Activated T-helper 2 cell treated with anti-CD3 and anti-CD28 coated beads, Interferon-gamma antibody, Interleukin-2, Interleukin-4, amounts not matched to agents 10 μg/mL and 5 μg/mL and 100 μg/mL, durations not matched to agents 14 hours and 24 hours and 36 hours (primary cell): ENCODE data around the gene LYL1. TPM values are rescaled to one million over a fixed set of nuclear protein-coding genes. Genes with fewer than 3 reads are reported as not detected.

ENCODE experiments used
- DNase-seq: peaks from one replicate; pipeline ENCODE4 v3.0.0; 2021; ENCODE audit warnings: low spot score
- H3K27ac Mint-ChIP-seq: one replicate; pipeline ENCODE4 v1.8.0; 2021; ENCODE audit warnings: mixed read lengths
- H3K27me3 Mint-ChIP-seq: one replicate; pipeline ENCODE4 v1.8.0; 2021; ENCODE audit warnings: low read depth, mixed read lengths
- H3K36me3 Mint-ChIP-seq: one replicate; pipeline ENCODE4 v1.8.0; 2021; ENCODE audit warnings: low read depth, mixed read lengths
- H3K4me1 Mint-ChIP-seq: one replicate; pipeline ENCODE4 v1.8.0; 2021; ENCODE audit warnings: low read depth, mixed read lengths
- H3K4me3 Mint-ChIP-seq: one replicate; pipeline ENCODE4 v1.8.0; 2021; ENCODE audit warnings: low read depth, mild to moderate bottlenecking, moderate library complexity, mixed read lengths
- H3K9me3 Mint-ChIP-seq: one replicate; pipeline ENCODE4 v1.8.0; 2021; ENCODE audit warnings: mixed read lengths
- intact Hi-C: fragments of 100-400 bp; cut with micrococcal nuclease; formaldehyde crosslinking; loops from one replicate; pipeline ENCODE4 v1.15.1; 2023
- total RNA-seq: library from RNA; stranded (reverse); gene quantifications from 2 replicates; pipeline ENCODE4 v1.2.3, GENCODE V29; 2022

Gene LYL1
- total RNA-seq, 1 donor from 2014 or later: 5.6 TPM

DNA sequence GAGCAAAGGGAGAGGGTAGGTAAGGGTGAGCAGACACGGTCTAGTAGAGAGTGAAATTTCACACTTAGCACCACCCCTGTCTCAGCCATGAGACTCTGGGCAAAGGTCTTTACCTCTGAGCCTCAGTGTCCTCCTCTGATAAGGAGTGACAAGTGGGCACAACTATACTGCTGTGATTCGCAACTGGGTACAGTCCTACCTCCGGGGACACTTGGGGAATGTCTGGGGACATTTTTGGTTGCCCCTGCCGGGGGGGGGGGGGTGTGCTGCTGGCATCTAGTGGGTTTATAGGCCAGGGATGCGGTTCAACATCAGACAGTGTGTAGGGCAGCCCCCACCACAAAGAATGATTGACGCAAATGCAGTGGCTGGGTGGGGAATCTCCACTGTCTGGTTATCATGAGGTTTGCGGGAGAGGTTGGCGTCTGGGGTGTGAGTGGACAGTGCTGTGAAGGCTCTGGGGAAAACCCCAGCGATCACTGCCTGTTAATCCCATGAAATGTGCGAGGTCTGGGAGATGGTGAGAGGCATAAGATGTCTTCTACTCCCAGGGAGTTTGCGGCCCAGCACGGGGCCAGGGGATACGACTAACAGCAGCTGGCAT lies 19.7 kb upstream of the LYL1 start:
- Mint-ChIP-seq H3K9me3 (no peaks in the 10 kb centered on the region), H3K36me3 (peaks cover 34% of the 10 kb centered on the region), H3K27ac (no peak overlapping the region), H3K4me1 (peaks cover 33% of the 10 kb centered on the region), H3K4me3 (no peak overlapping the region), H3K27me3 (no peaks in the 10 kb centered on the region)
- intact Hi-C loops: no loop called here
- no peak for DNase-seq

DNA sequence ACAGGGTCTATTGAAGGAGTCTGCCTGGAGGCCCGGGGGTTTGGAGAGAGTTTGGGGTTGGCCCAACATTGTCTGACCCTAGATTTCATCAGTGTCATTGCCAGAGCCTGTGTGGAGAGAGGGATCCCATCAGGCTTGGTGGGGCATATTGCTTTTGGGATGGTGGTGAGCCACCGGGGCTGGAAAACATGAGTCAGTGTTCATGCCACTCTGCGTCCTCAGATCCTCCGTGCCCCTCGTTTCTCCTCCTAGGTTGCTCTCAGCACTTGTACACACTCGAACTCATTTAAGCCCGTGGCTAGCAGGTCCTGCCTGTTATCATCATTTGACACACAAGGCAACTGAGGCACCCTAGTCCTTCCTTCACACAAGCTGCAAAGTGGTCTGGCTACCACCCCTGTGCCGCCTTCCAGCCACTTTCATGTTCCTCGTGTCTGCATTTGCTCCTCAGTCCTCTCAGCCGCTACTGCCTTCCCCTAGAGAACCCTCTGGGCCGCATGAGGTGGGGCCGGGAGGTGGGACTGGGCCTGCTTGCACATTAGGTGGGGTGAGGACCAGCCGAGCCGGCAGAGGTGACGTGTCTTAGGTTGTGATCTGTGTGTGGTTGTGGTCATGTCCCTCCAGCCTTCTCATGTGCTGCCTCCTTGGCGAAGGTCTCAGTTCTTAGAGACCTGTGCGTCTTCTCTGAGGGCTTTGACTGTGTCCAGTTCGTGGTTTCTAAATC lies 19.1 kb upstream of the LYL1 start:
- H3K36me3 Mint-ChIP-seq: peaks cover 34% of the 10 kb centered on the region
- DNase-seq: no peak
- no peak overlapping the region for H3K27ac Mint-ChIP-seq
- no peaks in the 10 kb centered on the region for H3K27me3 Mint-ChIP-seq
- intact Hi-C loops: no loop called here
- H3K4me3 Mint-ChIP-seq: no peak overlapping the region
- no peaks in the 10 kb centered on the region for H3K9me3 Mint-ChIP-seq
- peaks cover 33% of the 10 kb centered on the region for H3K4me1 Mint-ChIP-seq

DNA sequence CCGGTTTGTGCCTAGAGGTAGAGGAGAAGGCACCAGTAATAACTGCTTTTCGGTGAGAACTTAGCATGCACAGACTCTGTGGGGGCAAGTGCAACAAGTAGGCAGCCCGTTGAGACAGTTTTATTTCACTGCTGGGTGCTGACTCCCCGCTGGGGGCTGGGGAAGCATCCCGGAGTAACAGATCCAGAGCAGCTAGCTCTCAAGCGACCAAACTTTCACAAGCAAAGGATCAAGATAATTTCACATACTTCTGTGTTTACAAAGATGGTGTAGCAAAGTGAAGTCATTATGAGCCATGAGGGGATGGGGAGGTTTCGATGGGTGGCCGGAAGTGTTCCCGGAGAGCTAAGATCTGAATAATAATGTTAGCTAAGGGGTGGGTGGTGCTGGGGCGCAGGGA lies 18.2 kb upstream of the LYL1 start:
- no peak for DNase-seq
- Mint-ChIP-seq H3K9me3 (no peaks in the 10 kb centered on the region), H3K27me3 (no peaks in the 10 kb centered on the region), H3K4me3 (peak overlapping the region; percentile 37), H3K36me3 (peaks cover 34% of the 10 kb centered on the region), H3K27ac (no peak overlapping the region), H3K4me1 (peaks cover 33% of the 10 kb centered on the region)
- intact Hi-C loops: no loop called here

DNA sequence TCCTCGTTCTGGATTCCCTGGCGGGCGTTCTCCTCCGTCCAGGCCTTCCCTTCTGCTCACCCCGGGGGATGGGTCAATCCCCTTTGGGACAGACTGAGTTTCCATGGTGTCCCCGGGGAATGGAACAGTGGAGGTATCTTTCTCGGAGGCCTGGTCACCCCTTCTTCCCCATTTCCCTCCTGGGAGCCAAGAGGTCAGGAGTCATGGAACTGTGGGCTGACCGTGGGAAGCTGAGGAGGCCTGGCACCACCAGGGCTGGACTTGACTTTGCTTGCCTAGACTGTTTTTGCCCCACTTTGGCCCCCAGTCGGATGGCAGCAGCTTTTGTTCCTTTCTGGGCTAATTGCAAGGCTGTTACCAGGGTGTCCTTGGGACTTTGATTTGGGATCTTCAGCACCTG lies 17.4 kb upstream of the LYL1 start:
- intact Hi-C loops: no loop called here
- Mint-ChIP-seq H3K4me1 (peaks cover 37% of the 10 kb centered on the region), H3K9me3 (no peaks in the 10 kb centered on the region), H3K27ac (peak overlapping the region; percentile 60), H3K36me3 (peaks cover 40% of the 10 kb centered on the region), H3K27me3 (no peaks in the 10 kb centered on the region), H3K4me3 (peak overlapping the region; percentile 86)
- no peak for DNase-seq

DNA sequence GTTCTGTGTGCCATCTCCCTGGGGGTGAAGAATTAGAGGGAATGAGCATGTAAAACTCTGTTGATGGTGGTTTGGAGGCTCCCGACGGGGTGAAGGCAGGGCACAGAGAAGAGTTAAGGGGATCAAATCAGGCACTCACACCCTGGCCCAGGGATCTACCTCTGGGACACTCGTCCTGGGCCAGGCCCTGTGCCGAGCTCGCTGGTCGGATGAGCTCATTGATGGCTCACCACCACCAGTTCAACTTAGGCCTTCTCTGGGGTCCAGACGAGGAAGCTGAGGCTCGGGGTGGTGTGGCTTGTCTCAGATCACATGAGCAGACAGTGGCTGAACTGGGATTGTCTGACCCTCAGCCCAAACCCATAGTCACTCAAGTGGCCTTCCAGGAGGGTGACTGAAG lies 17.0 kb upstream of the LYL1 start:
- H3K9me3 Mint-ChIP-seq: no peaks in the 10 kb centered on the region
- peaks cover 41% of the 10 kb centered on the region for H3K36me3 Mint-ChIP-seq
- intact Hi-C loops: no loop called here
- H3K27me3 Mint-ChIP-seq: no peaks in the 10 kb centered on the region
- DNase-seq: no peak
- peak overlapping the region; percentile 86 for H3K4me3 Mint-ChIP-seq
- peaks cover 39% of the 10 kb centered on the region for H3K4me1 Mint-ChIP-seq
- peak overlapping the region; percentile 66 for H3K27ac Mint-ChIP-seq

DNA sequence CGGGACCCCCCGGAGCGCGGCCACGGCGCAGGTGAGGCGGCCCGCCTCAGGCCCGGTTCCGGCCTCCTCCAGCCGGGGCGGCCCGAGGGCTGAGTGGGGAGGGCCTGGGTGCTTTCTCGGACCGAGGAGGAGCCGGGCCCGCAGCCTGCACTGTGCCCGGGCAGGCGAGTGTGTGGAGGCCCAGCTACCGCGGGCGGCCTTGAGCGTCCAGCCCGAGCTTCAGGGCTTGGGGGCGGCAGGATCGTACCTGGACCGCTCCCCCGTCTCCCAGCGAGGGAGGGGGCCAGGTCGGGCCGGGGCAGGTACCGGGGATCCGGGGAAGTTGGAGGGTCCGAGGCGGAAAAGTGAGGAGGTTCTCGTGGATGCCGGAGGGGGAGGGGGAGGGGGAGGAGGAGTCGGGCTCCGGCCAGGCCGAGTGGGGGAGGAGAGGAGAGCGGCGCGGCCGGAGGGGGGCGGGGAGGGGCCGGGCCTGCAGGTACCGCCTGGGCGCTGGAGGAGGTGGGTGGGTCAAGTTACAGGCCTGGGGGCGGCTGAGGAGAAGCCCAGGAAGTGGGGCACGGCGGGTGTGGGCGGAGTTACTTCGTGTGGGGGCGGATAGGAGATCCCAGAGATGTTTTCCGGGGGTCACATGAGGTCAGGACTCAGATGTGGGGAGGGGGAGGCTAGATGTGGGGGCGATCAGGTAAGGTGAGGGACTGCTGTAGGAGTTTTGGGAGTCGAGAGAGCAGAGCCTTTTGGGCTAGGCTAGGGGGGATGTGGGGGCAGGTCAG lies 16.0 kb upstream of the LYL1 start:
- Mint-ChIP-seq H3K27ac (peak overlapping the region; percentile 81), H3K9me3 (no peaks in the 10 kb centered on the region), H3K4me1 (peaks cover 43% of the 10 kb centered on the region), H3K27me3 (no peaks in the 10 kb centered on the region), H3K4me3 (peak overlapping the region; percentile 86), H3K36me3 (peaks cover 47% of the 10 kb centered on the region)
- peak; percentile 39 for DNase-seq
- intact Hi-C loops: loop anchor here (1.0 kb wide), 1 partner anchor 14 kb away; no protein-coding TSS in a partner anchor

DNA sequence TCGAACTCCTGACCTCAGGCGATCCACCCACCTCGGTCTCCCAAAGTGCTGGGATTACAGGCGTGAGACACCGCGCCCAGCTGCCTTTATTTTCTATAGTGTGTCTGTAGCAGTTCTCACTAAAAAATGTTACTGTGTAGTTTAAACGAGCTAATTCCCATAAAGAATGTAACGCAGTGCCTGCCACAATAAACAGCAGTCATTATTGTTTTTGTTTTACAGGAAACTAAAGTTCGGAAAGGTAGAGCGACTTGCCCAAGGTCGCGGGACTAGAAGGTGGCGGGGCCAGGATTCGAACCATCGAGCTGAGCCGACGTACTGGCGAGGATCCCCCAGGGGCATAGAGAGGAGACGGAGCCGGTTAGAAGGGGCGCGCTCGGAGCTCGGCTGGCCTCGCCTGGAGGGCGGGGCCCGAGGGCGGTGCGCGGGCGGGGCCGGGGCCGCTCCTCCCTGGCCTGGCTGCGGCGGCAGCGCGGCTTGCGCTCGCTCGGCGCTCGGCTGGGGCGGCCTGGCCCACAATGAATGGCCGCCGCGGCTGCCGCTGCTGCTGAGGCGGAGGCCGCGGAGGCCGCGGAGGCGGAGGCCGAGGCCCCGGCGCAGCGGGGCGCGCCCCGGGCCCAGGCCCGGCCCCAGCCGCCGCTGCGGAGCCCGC lies 15.2 kb upstream of the LYL1 start, which contains the start of gene NACC1:
TSS of gene NACC1 (plus strand) at position 493 of the 652 bp plus-strand sequence. CDS start 16,944 bp downstream, outside the sequence.
- no peaks in the 10 kb centered on the region for H3K9me3 Mint-ChIP-seq
- peak; percentile 87 for DNase-seq
- intact Hi-C loops: loop anchor here (1.0 kb wide), 1 partner anchor 14 kb away; no protein-coding TSS in a partner anchor
- no peaks in the 10 kb centered on the region for H3K27me3 Mint-ChIP-seq
- peaks cover 43% of the 10 kb centered on the region for H3K36me3 Mint-ChIP-seq
- H3K4me3 Mint-ChIP-seq: peak within 1 kb of the TSS; percentile 94
- H3K27ac Mint-ChIP-seq: peak within 1 kb of the TSS; percentile 95
- peaks cover 40% of the 10 kb centered on the region for H3K4me1 Mint-ChIP-seq

DNA sequence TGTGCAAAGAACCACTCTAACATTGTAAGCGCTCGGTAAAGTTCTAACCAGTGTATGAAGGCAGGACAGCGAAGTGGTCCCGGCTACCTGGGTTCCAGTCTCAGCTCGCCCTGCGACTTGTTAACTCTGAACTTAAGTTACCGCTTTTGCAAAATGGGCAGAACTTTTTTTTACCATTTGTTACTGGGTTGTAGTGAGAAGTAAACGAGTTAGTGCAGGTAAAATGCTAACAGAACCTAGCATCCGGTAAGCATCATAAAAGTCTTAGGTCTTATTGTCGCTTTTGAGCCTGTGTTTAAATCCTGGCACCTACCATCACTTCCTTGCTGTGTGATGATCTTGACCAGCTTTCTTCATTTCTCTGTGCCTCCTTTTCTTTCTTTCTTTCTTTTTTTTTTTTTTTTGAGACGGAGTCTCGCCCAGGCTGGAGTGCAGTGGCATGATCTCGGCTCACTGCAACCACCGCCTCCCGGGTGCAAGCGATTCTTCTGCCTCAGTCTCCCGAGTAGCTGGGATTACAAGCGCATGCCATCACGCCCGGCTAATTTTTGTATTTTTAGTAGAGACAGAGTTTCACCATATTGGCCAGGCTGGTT lies 14.6 kb upstream of the LYL1 start:
- H3K9me3 Mint-ChIP-seq: no peaks in the 10 kb centered on the region
- H3K4me3 Mint-ChIP-seq: peak overlapping the region; percentile 94
- no peak for DNase-seq
- intact Hi-C loops: no loop called here
- H3K27me3 Mint-ChIP-seq: no peaks in the 10 kb centered on the region
- H3K36me3 Mint-ChIP-seq: peaks cover 49% of the 10 kb centered on the region
- H3K27ac Mint-ChIP-seq: peak overlapping the region; percentile 95
- peaks cover 35% of the 10 kb centered on the region for H3K4me1 Mint-ChIP-seq

DNA sequence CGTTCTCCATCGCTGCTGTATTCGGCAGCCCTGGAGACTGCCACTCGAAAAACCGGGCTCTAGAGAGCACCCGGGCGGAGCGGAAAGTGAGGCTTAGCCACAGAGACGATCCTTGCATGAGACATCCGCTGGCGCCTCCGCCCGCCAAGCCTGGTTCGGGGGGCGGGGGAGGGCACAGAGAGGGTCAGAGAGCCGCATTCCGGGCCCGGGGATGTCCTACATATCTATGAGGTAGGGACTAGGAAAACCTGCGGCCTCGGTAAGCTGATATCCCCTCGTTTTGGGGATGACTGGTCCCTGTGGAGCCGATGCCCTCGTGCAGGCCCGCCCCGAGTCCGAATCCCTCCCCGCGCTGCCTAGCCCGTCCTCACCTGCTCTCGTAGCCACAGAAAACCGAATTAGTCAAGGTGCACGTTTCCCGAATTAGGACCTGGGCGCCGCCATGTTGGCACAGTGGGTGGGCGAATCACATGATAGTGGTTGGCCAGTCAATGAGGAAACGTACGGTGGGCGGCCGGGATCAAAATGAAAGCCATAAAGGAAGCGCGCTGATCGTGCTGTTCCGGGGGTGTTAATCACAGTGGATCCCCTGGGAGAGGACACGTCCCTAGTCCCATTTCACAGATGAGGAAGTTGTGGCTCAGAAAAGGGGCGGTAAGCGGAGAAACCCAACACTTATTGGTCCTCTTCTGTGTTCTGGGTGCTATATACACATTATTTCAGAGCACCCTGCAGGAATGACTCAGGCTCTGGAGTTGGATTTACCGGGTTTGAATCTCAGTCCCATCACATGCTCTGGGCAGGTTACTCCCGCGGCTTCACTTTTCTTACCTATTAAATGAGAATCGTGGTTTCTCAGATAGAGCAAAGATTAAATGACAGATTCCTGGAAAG lies 13.9 kb upstream of the LYL1 start, which contains the start of gene TRMT1:
TSS of gene TRMT1 (minus strand) at position 459 of the 894 bp plus-strand sequence. CDS start at position 118, 341 bp downstream.
- Mint-ChIP-seq H3K27ac (peak within 1 kb of the TSS; percentile 95), H3K4me1 (peaks cover 30% of the 10 kb centered on the region)
- DNase-seq: peak; percentile 87

DNA sequence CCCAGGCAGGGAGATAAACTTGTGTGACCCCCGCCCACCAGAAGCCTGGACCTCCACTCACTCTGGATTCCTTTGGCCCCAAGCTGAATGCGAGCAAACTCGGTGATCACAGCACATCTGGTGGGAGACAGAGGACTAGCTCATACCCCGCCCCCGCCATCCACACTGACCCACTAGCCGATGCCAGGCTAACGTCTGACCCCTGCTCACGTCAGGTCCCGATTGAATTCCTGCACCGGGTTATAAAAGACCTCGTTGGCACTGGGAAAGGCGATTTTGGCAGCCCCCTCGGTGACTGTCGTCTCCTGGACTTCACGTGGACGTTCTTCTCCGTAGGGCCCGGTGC lies 13.3 kb upstream of the LYL1 start:
- DNase-seq: no peak
- H3K36me3 Mint-ChIP-seq: peaks cover 45% of the 10 kb centered on the region
- H3K4me1 Mint-ChIP-seq: peaks cover 24% of the 10 kb centered on the region
- intact Hi-C loops: loop anchor here (1.0 kb wide), 2 partner anchors 12 to 34 kb away; partner anchors contain the start of genes IER2 and STX10
- H3K4me3 Mint-ChIP-seq: peak overlapping the region; percentile 94
- H3K9me3 Mint-ChIP-seq: no peaks in the 10 kb centered on the region
- H3K27ac Mint-ChIP-seq: peak overlapping the region; percentile 95
- H3K27me3 Mint-ChIP-seq: no peaks in the 10 kb centered on the region

More for the DNA sequence above, 13.9 kb upstream of the LYL1 start, which contains the start of gene TRMT1:
- no peaks in the 10 kb centered on the region for H3K27me3 Mint-ChIP-seq
- H3K4me3 Mint-ChIP-seq: peak within 1 kb of the TSS; percentile 94
- H3K9me3 Mint-ChIP-seq: no peaks in the 10 kb centered on the region
- H3K36me3 Mint-ChIP-seq: peaks cover 45% of the 10 kb centered on the region
- intact Hi-C loops: loop anchor here (1.0 kb wide), 2 partner anchors 12 to 34 kb away; partner anchors contain the start of genes IER2 and STX10

DNA sequence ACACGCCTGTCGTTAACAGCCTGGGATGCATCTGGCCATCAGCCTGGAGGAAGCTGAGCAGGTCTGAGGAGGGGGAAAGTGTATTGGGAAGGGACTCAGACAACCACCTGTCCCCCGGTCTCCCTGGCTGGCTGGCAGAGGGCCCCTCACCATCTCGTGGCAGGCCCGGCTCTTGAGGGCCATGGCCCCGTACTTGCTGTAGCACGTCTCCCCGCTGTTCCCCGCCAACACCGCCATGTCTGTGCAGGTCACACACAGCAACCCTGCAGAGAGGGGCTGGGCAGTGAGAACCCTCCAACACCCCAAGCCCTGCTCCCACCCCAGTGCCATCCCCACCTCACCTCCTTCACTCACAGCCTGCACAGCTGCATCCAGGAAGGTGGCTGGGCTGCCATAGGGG lies 9.9 kb upstream of the LYL1 start:
- Mint-ChIP-seq H3K36me3 (peaks cover 35% of the 10 kb centered on the region), H3K4me3 (no peak overlapping the region), H3K4me1 (peaks cover 10% of the 10 kb centered on the region), H3K27ac (no peak overlapping the region), H3K27me3 (no peaks in the 10 kb centered on the region), H3K9me3 (no peaks in the 10 kb centered on the region)
- no peak for DNase-seq
- intact Hi-C loops: no loop called here
